ENCODE results near the gene CTSD. TPM values are rescaled to one million over a fixed set of nuclear protein-coding genes. Genes with fewer than 3 reads are reported as not detected.

The CTSD gene
- total and polyA plus RNA-seq, 2 of the 8 experiments (the other 6 are each of a cell fraction or from before 2014, with no cell fraction given), result 169 to 173 TPM

- no peak overlapping the region for H2BK20ac ChIP-seq (ENCODE audit: low read length)
- no peak overlapping the region for H4K91ac ChIP-seq (replicated peaks; ENCODE audit: insufficient read length, low read length)
- TF ChIP-seq JUND (IDR thresholded peaks at IDR 0.05; ENCODE audit: low read length) (no peak), CBX5 (IDR thresholded peaks at IDR 0.05; ENCODE audit: low read depth, low read length) (no peak), SAP30 (IDR thresholded peaks at IDR 0.05; ENCODE audit: insufficient read depth, insufficient replicate concordance, low read length) (no peak), ATF2 (IDR thresholded peaks at IDR 0.05; ENCODE audit: low read length) (no peak), BRCA1 (IDR thresholded peaks at IDR 0.05; ENCODE audit: low read depth, low read length) (no peak), NANOG (IDR thresholded peaks at IDR 0.05; ENCODE audit: insufficient read depth, low read depth, low read length, poor library complexity, severe bottlenecking) (no peak), SIRT6 (IDR thresholded peaks at IDR 0.05; ENCODE audit: low read length) (no peak), BACH1 (IDR thresholded peaks at IDR 0.05; ENCODE audit: low read length) (no peak)
- peaks cover 0 to 7% of the 10 kb centered on the region in 2 experiments; a peak in 1 of 4 replicates for H3K79me2 ChIP-seq (ENCODE audit: control insufficient read depth in 1 of 2, insufficient read depth in 2 of 2, low read length in 2 of 2)
- H3K18ac ChIP-seq (ENCODE audit: extremely low read depth, low read length), result no peak overlapping the region
- no peak overlapping the region for H3K4me3 ChIP-seq (ENCODE audit: extremely low read depth in 1 of 4, insufficient read depth in 2 of 4, low read depth in 3 of 4, low read length in 4 of 4)
- H3K79me1 ChIP-seq (ENCODE audit: low read depth, low read length), result no peaks in the 10 kb centered on the region
- H3K9me3 ChIP-seq (ENCODE audit: insufficient read depth in 2 of 2, low read depth in 1 of 2, low read length in 1 of 2), result peaks cover 0 to 2% of the 10 kb centered on the region in 2 experiments; a peak in 1 of 4 replicates
- no peak overlapping the region for H3K4me2 ChIP-seq (ENCODE audit: insufficient read depth in 1 of 2, low read depth in 2 of 2, low read length in 2 of 2)
- peaks cover 12% of the 10 kb centered on the region for H3K23me2 ChIP-seq (ENCODE audit: low read depth, low read length)
- ChIA-PET CTCF (ENCODE audit: partially characterized antibody) (interaction anchor here (1.8 kb wide), 1 partner anchor 36 kb away, joined by 8 read pairs; no protein-coding TSS in a partner anchor), POLR2A (ENCODE audit: partially characterized antibody) (no interaction called here)
- H4K20me1 ChIP-seq (replicated peaks in 1 of 2; ENCODE audit: control insufficient read depth in 1 of 2, insufficient read depth in 2 of 2, low read length in 2 of 2), result peaks cover 2 to 10% of the 10 kb centered on the region in 2 experiments
- peaks cover 0 to 4% (median 0%) of the 10 kb centered on the region in 4 experiments; a peak in 1 of 8 replicates for H3K36me3 ChIP-seq (ENCODE audit: control insufficient read depth in 2 of 4, insufficient read depth in 4 of 4, low read length in 3 of 4)
- no peak overlapping the region for H2BK12ac ChIP-seq (ENCODE audit: low read depth, low read length)
- no peak overlapping the region for H3K56ac ChIP-seq (replicated peaks; ENCODE audit: insufficient read length, low read depth, low read length)
- H2AK5ac ChIP-seq (ENCODE audit: low read depth, low read length), result no peak overlapping the region
- H3K23ac ChIP-seq (ENCODE audit: insufficient read length), result no peak overlapping the region
- no peak overlapping the region for H2BK5ac ChIP-seq (ENCODE audit: low read depth, low read length)
- H3K9ac ChIP-seq (replicated peaks in 1 of 4; ENCODE audit: extremely low read depth in 1 of 4, low read depth in 3 of 4, low read length in 3 of 4), result no peak overlapping the region
- peaks cover 0 to 5% (median 1%) of the 10 kb centered on the region in 4 experiments; a peak in 2 of 7 replicates for H3K27me3 ChIP-seq (replicated peaks in 1 of 4; ENCODE audit: control insufficient read depth in 3 of 4, extremely low read depth in 1 of 4, insufficient read depth in 3 of 4, low read length in 3 of 4)
- H2AFZ ChIP-seq (ENCODE audit: low read length), result no peak overlapping the region
- H2BK15ac ChIP-seq (ENCODE audit: low read length), result no peak overlapping the region
- H3K27ac ChIP-seq (ENCODE audit: low read depth, low read length), result no peak overlapping the region
- H3K4me1 ChIP-seq (replicated peaks in 1 of 4; ENCODE audit: control insufficient read depth in 3 of 4, insufficient read depth in 4 of 4, low read length in 3 of 4), result no peaks in the 10 kb centered on the region
- DNase-seq (ENCODE audit: low read depth in 1 of 2, low spot score in 2 of 2) (no peak), FAIRE-seq (no peak)
- no peak overlapping the region for H3K4ac ChIP-seq (replicated peaks; ENCODE audit: insufficient read length, low read depth, low read length)
- no peak overlapping the region for H4K5ac ChIP-seq (ENCODE audit: insufficient read length, low read depth, low read length)
- H4K8ac ChIP-seq (ENCODE audit: extremely low read depth, insufficient read depth, low read length), result no peak overlapping the region
- H2BK120ac ChIP-seq (replicated peaks; ENCODE audit: low read depth, low read length), result no peak overlapping the region
- H3K14ac ChIP-seq (ENCODE audit: insufficient read length), result no peak overlapping the region
- 89% methylated on average over 9 of the region's 9 CpGs; no CpG with 5 or more reads in 1 of the 2 experiments for WGBS, 2 experiments (ENCODE audit: extremely low coverage in 1 of 2, insufficient coverage in 1 of 2, insufficient read length in 1 of 2, insufficient replicate concordance in 2 of 2, low coverage in 1 of 2, low lambda C conversion rate in 2 of 2, missing lambda C conversion rate in 1 of 2)
Observed at GRCh38 chr11:1729692-1730011, 34.1 kb downstream of the CTSD start.
